HG03175 (cell line): ENCODE results near the gene SLC2A9.
"Not testable (repeated sequence)": the region's sequence is repeated elsewhere in the genome, so short reads cannot be mapped to it uniquely, and the experiment has no call there.

Experiments used
- ATAC-seq: cut with Tn5 transposase; IDR thresholded peaks from one replicate; pipeline ENCODE4 v1.9.1; 2021; ENCODE audit warnings: mild to moderate bottlenecking, moderate library complexity; ENCODE audit not compliant: unreplicated experiment

Gene SLC2A9

DNA sequence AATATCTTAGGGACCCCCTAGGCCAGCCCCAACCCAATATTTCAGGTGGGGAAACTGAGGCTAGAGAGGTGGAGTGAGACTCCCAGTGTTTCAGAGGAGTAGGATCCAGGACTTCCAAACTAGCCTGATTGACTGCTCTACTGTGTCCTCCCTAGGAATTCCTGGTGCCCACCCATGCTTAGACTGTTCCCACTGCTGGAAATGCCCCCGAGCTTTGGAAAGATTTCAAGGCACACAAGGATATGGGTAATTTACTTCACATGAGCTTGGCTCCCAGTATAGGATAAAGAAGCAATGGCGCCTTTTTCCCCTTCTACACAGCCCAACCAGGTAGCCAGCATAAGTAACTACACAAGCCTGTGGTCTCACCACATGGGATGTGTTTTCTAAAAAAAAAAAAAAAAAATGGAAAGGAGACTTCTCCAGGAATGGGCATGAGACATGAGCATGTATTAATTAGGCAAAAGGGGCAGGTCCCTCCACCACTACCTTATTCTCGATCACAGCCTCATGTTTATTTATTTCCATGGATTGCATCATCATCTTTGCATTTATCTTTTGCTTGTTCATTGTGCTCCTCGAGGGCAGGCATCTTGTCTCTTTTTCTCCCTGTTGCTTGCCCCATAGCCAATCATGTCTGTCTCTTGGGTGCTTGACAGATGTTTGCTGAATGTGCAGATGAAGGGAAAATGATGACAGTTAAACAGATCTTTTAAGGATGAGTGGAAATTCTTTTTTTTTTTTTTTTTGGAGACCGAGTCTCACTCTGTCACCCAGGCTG is 173.1 kb downstream of the SLC2A9 start:
- ATAC-seq, result no peak

DNA sequence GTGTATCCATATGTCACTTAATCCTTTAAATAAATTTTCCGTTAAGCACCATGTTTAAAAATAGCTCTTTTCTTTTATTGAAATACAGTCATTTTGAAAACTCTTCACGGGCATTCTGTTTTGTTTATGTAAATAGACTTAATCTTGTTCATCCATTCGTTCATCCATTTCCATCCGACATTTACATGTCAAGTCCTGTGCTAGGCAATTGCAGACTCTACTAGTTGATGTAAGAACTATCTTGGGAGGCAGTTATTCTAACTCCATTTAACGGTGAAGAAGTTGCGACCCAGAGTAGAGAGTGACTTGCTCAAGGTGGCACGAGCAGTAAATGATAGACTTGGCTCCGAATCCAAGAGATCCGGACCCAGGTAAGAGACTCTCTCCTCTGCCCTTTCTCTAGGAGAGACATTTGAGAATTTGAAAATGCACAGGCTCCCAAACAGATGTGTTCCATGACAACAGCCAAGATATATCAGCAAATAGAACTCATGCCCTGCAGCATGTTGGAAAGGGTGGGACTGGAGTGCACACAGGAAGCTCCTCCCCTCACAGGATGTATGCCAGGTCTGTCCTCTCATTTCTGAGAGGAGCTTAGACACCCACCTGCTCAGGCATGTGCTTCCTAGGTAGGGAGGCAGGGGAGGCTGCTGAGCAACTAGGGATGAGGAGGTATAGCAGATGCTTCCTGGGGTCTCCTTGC is 175.4 kb downstream of the SLC2A9 start:
- ATAC-seq, result no peak

DNA sequence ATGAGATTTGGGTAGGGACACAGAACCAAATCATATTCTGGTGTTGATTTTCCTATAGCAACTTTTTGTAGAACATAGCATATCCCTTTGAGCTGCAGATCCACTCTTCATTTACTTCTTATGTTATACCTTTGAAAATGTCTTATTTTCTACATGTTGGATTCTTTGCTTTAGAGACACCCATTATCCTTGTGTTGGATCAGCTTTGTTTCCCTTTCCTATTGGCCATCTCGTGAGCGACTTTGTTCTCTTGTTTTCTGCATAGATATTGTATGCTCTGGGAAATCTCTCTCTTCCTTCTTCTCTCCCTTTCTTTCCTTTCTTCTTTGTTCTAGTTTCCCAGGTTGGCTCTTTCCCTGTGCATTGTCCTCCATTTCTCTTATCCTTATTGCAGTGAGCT is 180.2 kb downstream of the SLC2A9 start:
- ATAC-seq, result no peak

DNA sequence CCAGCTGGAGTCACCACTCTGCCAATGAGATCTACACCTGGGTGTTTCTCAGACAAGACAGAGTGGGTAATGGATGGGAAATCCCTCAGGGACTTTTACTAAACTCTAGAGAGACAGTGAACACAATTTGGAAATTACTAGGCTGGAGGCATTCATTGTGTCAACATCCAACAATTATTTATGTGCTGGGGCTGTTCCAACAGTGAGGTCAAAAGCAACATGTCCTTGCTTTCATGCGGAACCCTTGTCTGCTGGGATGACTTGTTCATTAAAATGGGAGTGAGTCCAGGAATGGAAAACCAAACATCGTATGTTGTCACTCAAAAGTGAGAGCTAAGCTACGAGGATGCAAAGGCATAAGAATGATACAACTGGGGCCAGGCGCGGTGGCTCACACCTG is 185.9 kb downstream of the SLC2A9 start:
- ATAC-seq, result no peak

DNA sequence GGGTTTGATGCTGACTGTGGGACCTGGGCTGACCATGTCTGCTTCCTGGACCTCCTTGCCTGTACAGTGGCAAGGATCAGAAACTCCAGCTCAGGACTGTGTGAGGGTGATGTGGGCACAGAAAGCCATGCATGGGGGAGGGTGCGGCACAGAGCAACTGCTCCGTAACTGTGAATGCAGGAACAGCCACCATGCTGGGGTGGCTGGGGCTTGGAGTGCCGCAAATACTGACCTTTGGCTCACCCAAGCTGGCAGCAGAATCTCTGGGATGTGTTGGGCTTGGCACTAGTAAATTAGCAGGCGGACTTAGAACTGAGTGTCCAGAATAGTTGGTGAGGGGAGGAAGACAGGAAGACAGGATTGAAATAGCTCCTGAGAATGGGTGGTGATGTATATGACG is 187.9 kb downstream of the SLC2A9 start:
- ATAC-seq, result no peak

DNA sequence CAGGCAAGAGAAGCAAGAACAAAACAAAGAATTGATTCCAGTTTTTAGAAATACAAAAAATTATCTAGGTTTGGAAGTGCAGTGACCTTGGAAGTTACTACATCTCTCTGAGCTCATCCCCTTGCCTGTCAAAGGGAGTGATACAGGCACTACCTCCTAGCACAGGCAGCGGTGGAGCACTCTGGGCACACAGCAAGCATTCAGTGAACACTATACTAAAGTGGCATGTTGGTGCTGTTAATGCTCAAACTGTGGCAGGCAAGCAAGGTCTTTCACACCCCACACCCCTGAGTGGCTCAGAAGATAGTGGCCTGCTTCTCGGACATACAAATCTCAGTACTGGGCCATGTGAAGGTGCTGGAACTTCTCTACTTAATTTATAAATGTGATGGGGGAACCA is 188.7 kb downstream of the SLC2A9 start:
- ATAC-seq, result no peak

DNA sequence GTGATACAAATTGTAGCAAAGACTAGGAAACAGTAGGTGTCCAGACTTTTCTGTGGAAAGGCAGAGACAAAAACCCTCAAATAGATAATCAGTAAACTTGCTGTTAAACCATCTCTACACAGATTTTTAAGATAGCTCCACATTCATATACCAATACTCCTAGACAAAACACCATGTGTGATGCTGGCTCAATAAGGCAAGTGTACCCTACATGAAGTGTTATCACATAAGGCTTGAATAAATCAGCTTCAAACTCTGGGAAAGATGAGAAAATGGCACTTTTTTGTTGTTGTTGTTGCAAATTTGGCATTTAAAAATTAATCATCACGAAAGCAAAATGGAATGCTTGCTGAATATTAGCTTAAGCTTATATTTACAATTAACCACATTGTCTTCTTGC is 194.7 kb downstream of the SLC2A9 start:
- ATAC-seq, result no peak

DNA sequence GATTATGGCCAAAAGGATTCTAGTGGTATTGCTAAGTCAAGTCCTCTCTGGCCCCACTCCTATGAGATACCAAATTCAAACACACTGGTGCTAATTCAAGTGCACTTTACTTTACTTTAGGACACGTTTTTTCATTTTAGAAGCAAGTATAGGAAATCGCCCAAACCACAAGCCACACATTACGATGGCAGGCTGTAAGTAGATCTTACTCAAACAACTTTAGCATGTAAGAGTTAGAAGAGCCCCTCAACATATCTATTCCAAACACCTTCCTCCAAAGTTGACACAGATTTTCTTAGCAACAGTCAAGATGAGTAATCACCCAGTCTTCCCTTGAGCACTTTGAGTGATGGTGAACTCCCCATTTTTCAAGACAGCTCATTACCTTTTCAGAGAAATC is 196.2 kb downstream of the SLC2A9 start:
- no peak for ATAC-seq

DNA sequence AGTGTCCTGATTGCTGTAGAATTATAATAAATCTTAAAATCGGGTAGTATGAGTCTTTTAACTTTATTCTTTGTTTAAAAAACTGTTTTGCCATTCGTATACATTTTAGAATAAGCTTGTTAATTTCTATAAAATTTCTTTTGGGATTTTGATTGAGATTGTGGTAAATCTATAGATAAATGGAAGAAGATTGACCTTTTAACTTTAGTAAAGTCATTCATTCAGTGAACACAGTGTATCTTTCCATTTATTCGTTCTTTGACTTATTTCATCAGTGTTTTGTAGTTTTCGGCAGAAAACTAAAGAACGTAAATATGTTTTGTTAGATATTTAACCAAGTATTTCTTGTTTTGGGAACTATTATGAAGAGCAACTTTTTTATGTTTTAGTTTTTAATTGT is 201.0 kb downstream of the SLC2A9 start:
- no peak for ATAC-seq

DNA sequence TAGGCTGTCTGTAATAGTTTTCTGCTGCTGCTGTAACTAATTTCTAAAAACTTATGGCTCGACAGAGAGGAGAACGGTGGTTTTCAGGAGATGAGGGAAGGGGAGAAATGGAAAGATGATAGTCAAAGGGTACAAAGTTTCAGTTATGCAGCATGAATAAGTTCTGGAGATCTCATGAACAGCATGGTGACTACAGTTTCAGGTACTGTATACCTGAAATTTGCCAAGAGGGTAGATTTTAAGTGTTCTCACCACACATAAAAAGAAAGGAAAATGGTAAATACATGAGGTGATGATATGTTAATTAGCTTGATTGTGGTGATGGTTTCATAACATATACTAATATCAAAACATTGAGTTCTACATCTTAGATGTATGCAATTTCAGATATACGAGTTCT is 205.0 kb downstream of the SLC2A9 start:
- ATAC-seq, result no peak

DNA sequence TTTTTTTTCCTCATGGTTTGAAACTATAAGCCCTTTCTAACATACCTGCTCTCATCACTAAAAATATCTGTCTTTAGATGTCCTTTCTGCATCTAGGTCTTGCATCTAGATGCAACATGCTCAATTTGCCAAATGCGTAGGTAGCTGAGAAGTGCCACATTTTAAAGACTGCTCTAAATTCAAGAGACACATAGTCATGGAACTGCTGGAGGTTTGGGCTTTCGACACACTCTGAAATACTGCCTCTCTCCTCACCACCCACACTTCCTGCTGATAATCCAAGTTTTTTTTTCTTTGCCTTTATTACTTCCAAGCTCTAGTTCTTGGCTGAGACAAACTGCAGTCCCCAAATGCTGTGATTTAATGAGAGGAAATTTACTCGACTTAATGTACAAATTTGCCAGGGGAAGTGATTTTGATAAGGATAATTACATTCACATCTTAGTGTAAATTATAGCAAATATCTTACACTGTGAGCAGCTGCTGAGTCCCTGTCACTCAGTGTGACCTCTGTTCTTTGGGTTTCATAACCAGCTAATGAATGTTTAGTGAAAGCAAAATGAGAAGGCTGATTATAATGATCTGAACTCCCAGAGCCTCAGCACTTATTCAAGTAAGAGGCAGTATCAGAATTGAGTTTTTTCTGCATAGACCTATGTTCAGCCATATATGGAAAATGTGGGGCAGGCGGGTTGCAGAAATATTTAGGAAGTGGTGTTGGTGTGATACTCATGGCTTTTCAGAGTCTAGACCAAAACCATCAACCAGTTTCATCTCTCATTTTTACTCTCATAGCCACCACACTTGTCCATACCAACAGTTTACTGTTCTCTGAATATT is 208.6 kb downstream of the SLC2A9 start:
- peak; percentile 87 for ATAC-seq

DNA sequence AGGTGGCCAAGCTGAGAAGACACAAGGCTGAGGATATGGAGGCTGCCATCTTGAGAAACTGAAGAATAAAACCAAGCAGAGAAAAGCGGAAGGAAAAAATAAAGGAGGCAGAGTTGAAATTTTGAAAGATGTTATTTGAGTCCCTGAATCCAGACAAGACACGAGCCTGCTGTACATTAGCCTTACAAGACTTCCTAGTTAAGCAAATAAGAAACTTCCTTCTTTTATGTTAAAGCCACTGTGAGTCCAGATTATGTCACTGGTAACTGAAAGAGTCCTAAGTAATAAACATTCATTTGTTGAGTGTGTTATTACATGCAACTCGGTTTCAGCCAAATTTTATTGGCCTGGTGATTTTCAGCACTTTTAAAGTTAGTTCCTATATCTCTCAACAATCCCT is 209.5 kb downstream of the SLC2A9 start:
- no peak for ATAC-seq

DNA sequence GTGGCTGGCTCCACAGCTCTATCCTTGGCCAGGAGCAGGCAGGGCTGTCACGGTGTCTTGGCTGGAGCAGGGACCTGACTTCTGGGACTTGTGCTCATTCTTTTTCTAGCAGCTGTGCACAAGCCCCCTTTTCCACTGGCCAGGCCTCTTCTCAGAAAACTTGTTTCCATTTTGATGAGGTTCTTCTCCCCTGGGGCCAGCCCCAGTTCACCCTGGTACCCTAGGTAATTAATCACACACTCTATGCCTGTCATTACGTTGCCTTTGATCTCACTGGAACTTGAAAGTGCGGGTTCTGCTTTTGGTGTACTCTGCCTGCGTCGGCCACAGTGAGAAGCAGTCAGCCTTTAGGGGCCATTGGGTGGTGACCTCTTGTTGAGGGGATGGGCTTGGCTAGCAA is 213.2 kb downstream of the SLC2A9 start:
- ATAC-seq, result no peak

DNA sequence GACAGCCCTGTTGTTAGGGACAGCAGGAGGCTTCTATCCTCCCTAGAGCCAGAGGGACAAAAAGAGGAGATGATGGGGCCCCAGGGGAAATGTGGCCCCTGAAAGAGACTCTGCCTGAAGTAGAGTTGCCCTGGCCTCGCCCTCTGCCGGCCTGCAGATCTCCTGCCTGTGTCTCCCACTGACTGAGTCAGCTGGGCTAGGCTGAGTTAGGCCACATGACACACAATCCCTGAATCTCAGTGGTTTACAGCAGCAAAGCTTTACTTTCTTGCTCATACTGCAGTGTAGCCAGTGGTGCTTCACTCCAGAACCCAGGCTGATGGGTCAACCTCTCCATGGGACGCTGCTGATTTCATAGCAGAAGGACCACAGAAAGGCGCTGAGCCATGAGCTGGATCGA is 216.4 kb downstream of the SLC2A9 start:
- no peak for ATAC-seq

DNA sequence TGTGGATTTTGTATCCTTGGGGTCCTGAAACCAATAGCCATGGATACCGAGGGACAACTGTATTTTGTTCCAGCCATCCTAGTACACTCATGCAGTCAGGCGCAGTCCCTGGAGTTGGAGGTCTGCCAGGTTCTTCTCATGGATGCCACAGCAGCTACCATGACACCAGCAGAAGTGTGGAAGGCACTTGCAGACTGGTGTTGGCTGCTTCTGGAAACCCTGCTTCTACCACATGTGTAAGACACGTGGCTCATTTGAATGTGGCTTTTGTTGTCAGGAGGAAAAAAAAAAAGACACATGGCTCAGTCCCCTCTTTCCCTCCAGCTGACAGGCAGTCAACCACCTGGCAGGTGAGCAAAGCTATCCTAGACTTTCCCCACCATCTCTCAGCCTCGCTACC is 220.4 kb downstream of the SLC2A9 start:
- no peak for ATAC-seq

DNA sequence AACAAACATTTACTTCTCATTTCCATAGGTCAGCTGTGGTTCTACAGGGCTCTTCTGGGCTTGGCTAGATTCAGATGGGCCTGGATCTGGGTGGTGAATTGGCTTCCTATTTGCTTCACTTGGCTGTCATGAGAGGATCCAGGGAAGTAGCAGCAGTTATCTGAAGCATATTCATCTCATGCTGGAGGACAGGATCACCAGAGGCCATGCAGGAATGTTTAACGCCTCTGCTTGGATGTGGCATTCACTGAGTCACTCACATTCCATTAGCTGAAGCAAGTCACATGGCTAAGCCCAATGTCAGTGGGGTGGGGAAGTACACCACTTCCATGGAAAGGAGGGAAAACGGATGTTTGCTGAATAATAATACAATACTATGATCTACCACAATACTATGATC is 224.7 kb downstream of the SLC2A9 start:
- ATAC-seq, result not testable (repeated sequence)

DNA sequence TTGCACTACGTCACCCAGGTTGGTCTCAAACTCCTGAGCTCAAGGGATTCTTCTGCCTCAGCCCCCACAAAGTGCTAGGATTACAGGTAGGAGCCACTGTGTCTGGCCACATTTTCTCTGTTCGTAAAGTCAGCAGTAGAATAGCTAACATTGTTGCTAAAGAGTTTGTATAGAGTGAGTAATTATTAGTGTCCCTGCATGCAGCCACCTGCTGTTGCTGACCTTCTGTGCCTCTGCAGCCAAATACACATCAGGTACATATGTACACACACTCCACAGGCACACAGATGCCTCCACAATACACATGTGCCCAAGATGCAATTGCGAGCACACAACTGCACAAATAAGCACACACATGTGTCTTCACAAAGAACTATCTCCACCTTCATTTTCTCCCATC is 228.9 kb downstream of the SLC2A9 start:
- ATAC-seq, result no peak

DNA sequence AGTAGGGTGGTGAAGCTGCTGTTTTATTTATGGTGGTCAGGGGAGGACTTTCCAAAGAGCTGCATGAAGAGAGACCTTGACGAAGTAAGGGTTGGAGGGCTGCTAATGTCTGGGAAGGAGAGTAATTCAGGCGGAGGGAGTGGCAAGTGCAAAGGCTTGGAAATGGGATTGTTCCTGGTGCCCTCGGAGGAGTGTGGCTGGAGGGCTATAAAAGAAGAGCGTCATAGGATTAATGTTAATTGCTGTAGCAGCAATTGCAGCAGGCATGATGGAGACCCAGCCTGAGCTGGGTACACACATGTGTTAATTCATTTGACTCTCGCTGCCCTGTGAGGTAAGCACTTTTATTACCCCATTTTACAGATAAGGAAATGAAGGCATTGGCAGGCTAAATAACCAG is 235.4 kb downstream of the SLC2A9 start:
- ATAC-seq, result not testable (repeated sequence)

DNA sequence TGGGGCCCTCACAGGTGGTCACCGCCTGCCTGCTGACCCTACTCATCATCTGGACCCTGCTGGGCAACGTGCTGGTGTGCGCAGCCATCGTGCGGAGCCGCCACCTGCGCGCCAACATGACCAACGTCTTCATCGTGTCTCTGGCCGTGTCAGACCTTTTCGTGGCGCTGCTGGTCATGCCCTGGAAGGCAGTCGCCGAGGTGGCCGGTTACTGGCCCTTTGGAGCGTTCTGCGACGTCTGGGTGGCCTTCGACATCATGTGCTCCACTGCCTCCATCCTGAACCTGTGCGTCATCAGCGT is 239.2 kb downstream of the SLC2A9 start:
- ATAC-seq, result no peak

DNA sequence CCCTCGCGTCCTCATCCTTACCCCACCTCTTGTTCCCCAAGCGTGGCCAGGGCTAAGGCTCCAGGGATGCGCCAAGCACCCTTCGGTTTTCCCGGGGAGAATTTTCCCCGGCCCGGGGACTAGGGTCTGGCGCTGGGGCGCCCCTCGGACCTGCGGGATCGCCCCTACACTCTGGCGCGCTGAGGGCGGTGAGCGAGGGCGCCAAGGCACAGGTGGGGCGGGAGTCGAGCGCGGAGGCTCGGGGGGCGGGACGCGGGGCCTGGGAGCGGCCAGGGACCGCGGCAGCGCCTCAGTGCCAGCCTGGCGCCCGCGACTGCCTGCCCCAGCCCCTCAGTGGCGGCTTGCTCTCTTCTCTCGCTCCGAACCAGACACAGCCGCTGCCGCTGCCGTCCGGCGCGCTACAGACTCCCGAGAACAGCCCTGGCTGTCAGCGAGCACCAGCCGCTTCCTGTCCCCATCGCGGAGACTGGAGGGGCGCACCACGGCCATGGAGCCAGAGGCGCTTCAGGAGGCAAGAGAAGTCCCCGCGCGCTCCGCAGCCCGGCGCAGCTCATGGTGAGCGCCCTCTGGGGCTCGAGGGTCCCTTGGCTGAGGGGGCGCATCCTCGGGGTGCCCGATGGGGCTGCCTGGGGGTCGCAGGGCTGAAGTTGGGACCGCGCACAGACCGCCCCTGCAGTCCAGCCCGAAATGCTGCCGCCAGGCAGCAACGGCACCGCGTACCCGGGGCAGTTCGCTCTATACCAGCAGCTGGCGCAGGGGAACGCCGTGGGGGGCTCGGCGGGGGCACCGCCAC is 239.8 kb downstream of the SLC2A9 start, which contains the start of gene DRD5:
Gene DRD5 (plus strand): TSS at position 292 of the 793 bp plus-strand sequence. CDS start 396 bp downstream, at position 688.
- ATAC-seq, result no peak
